Activated CD8-positive, alpha-beta memory T cell treated with anti-CD3 and anti-CD28 coated beads, Interleukin-2, amount 50 U/mL, for 4 hours (primary cell): ENCODE data around the gene CRELD1.
"Not testable (repeated sequence)": the region's sequence is repeated elsewhere in the genome, so short reads cannot be mapped to it uniquely, and the experiment has no call there.

Experiments
- DNase-seq: peaks from one replicate; pipeline ENCODE4 v3.0.0-alpha.2; 2020

The CRELD1 gene

GRCh38 chr3:9933561-9934234, at the start of gene CRELD1:
TSS of gene CRELD1 (plus strand) at chr3:9933834. CDS start at chr3:9934439, 605 bp downstream.
- DNase-seq, result peak; percentile 98

- DNase-seq, result no peak
Measured at GRCh38 chr3:9884555-9885165, 49.0 kb upstream of the CRELD1 start.

GRCh38 chr3:9886328-9886727, 47.3 kb upstream of the CRELD1 start:
- no peak for DNase-seq

GRCh38 chr3:9887480-9887879, 46.2 kb upstream of the CRELD1 start:
- DNase-seq, result no peak

GRCh38 chr3:9888540-9888939, 45.1 kb upstream of the CRELD1 start:
- no peak for DNase-seq

GRCh38 chr3:9889405-9889804, 44.2 kb upstream of the CRELD1 start:
- DNase-seq, result no peak

- DNase-seq, result peak; percentile 90
Measured at GRCh38 chr3:9890249-9891071, 43.2 kb upstream of the CRELD1 start, which contains the start of gene JAGN1. TSS of gene JAGN1 (plus strand) at chr3:9890610. CDS start at chr3:9890723, 113 bp downstream.

- DNase-seq, result no peak
Measured at GRCh38 chr3:9891072-9891622, 42.5 kb upstream of the CRELD1 start.

GRCh38 chr3:9893739-9894138, 39.9 kb upstream of the CRELD1 start:
- no peak for DNase-seq

- DNase-seq, result not testable (repeated sequence)
Measured at GRCh38 chr3:9895715-9896114, 37.9 kb upstream of the CRELD1 start.

GRCh38 chr3:9896755-9897407, 36.8 kb upstream of the CRELD1 start:
- DNase-seq, result not testable (repeated sequence)

GRCh38 chr3:9897408-9898372, 35.9 kb upstream of the CRELD1 start:
- no peak for DNase-seq

- DNase-seq, result no peak
Measured at GRCh38 chr3:9898467-9899241, 35.0 kb upstream of the CRELD1 start.

GRCh38 chr3:9899289-9899791, 34.3 kb upstream of the CRELD1 start:
- DNase-seq, result no peak

GRCh38 chr3:9900965-9901415, 32.6 kb upstream of the CRELD1 start:
- not testable (repeated sequence) for DNase-seq

GRCh38 chr3:9901967-9902366, 31.7 kb upstream of the CRELD1 start:
- DNase-seq, result no peak

- DNase-seq, result no peak
Measured at GRCh38 chr3:9902372-9903237, 31.0 kb upstream of the CRELD1 start, which contains the start of gene IL17RE. TSS of gene IL17RE (plus strand) at chr3:9902848. CDS start at chr3:9902933, 85 bp downstream.

GRCh38 chr3:9903238-9903624, 30.4 kb upstream of the CRELD1 start:
- DNase-seq, result no peak

GRCh38 chr3:9903904-9904303, 29.7 kb upstream of the CRELD1 start:
- no peak for DNase-seq
